Omental fat pad (tissue), 4 donors: ENCODE measurements around the gene SUN3. TPM values are rescaled to one million over a fixed set of nuclear protein-coding genes. Genes with fewer than 3 reads are reported as not detected.

Source experiments
- ATAC-seq: fragments of 150-250 bp; one replicate; pipeline ENCODE4 v1.9.1; 2016; ENCODE audit warnings: mild to moderate bottlenecking, moderate library complexity; ENCODE audit not compliant: low FRiP score
- DNase-seq: peaks from one replicate; pipeline ENCODE4 v3.0.0-alpha.2; 2019; ENCODE audit warnings: low spot score
- CTCF ChIP-seq, 3 donors: fragments of 450-650 bp; IDR thresholded peaks; one replicate each; pipeline ENCODE4 v1.5.1; 2016 to 2017; ENCODE audit warnings: antibody characterized with exemption in 3 of 3, mild to moderate bottlenecking in 3 of 3, moderate library complexity in 2 of 3
- total RNA-seq, 4 donors: library from RNA; depleted of rRNA; stranded (reverse); fragments of >200 nt; gene quantifications; one replicate each; pipeline ENCODE4 v1.1.0, GENCODE V29; 2016

The SUN3 gene
- total RNA-seq, 4 donors from 2014 or later, result not detected

GRCh38 chr7:47953822-47954221 lies 75.1 kb downstream of the SUN3 start:
- no peak for TF ChIP-seq CTCF (IDR thresholded peaks at IDR 0.05)
- no peak for DNase-seq

GRCh38 chr7:47952224-47952623 lies 76.7 kb downstream of the SUN3 start:
- no peak for TF ChIP-seq CTCF (IDR thresholded peaks at IDR 0.05)
- DNase-seq (no peak), ATAC-seq (no peak)

More at GRCh38 chr7:47953822-47954221, 75.1 kb downstream of the SUN3 start:
- no peak for ATAC-seq

DNA sequence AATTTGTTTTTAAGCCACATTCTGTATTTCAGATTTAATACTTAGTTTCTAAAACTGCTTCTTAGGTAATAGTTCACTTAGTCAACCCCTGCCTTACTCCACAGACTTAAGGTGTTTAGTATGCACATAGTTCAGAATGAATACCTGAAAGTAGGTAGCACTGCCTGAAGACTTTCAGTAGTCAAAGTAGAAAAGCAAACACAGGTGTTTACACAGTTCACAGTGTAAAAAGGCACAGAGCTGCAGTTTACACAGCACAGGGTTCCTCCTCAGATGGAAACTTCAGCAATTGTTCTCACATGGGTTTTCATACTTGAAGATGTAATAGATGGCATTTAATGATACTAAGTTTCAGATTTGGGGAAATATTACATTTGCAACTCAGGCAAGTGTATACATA lies 77.5 kb downstream of the SUN3 start:
- no peak for TF ChIP-seq CTCF (IDR thresholded peaks at IDR 0.05)
- no peak for ATAC-seq
- no peak for DNase-seq

DNA sequence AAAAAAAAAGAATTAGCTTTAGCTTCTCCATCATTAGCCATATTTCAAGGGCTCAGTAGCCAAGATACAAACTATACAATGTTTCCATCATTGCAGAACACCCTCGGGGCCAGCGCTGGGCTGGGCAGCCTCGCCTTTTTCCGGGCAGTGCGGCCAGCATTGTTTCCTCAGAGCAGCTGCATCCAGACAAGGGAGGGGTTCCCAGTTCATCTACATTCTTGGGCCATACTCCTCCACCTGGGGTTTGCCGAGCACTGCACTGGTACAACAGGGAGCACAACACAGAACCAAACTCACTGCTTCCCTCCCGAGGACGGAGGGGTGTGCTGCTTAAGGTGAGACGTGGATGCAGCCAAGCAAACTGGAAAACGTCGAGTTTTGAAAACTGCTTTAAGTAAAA lies 78.2 kb downstream of the SUN3 start:
- no peak for TF ChIP-seq CTCF (IDR thresholded peaks at IDR 0.05)
- no peak for DNase-seq
- ATAC-seq, result no peak

DNA sequence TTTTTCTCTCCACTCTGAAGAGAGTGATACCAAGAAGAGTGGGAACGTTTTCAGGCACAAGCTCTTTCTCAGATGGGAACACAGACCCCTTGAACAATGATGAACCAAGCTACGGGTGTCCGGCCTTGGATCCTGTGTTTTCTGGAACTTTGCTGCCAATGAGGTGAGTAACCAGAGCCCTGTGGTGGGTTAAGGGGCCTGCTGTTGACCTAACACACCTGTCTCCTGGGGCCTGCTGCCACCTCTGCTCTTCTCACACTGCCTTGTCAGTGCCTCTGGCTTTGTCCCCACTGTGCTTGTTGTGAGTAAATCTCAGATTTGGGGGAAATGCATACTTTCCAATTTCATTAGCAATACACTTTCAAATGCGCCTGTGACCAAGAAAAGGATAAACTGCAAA lies 79.2 kb downstream of the SUN3 start:
- DNase-seq (no peak), ATAC-seq (no peak)
- TF ChIP-seq CTCF (IDR thresholded peaks at IDR 0.05), result no peak

DNA sequence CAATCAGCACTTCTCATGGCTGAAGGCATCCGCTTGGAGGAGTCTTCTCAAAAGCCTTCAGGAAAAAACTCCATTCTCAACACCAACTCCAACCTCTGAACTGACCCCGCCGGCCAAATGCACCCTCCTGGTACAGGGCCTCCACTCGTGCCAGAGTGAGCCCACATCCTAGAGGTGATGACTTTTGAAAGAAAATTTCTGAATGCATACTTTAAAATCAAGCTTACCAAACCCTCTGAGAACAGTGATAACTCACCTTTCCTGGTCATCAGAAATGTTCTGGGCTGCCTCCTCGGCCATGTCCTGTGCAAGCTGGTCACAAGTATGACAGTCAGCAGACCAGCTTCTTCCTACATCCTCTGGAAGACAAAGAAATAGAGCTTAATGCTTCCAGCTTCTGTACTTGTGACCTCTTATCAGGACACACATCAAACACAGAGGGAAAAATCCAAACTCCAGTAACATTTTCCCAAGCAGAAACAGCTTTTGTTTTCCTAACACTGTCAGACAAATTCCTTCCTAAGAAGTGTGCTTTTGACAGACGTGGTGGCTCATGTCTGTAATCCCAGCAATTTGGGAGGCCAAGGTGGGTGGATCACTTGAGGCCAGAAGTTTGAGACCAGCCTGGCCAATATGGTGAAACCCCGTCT lies 80.6 kb downstream of the SUN3 start, which contains the start of gene PKD1L1:
Gene PKD1L1, minus strand, starts transcription at position 326 of the 650 bp plus-strand sequence. Its CDS starts 26 bp downstream, at position 300.
- ATAC-seq, result no peak
- no peak for TF ChIP-seq CTCF (IDR thresholded peaks at IDR 0.05)
- no peak for DNase-seq

GRCh38 chr7:47947355-47947749 lies 81.6 kb downstream of the SUN3 start:
- ATAC-seq, result no peak
- no peak for DNase-seq
- no peak for TF ChIP-seq CTCF (IDR thresholded peaks at IDR 0.05)
